Activated CD4-positive, alpha-beta memory T cell treated with anti-CD3 and anti-CD28 coated beads for 36 hours (primary cell): ENCODE data around the gene ZC3H12C. TPM values are rescaled to one million over a fixed set of nuclear protein-coding genes. Genes with fewer than 3 reads are reported as not detected.
"Not testable (repeated sequence)": the region's sequence is repeated elsewhere in the genome, so short reads cannot be mapped to it uniquely, and the experiment has no call there.

Experiments used
- CTCF ChIA-PET: fragments of 350-600 bp; sonication (Branson Sonifier 250); formaldehyde crosslinking; loops from one replicate; lab custom pipeline; 2021; ENCODE audit warnings: antibody characterized with exemption, inconsistent platforms; lab: Charles Lee
- POLR2A ChIA-PET: fragments of 350-600 bp; sonication (Branson Sonifier 250); formaldehyde crosslinking; loops from one replicate; lab custom pipeline; 2021; ENCODE audit warnings: antibody characterized with exemption; lab: Charles Lee
- DNase-seq: peaks from one replicate; pipeline ENCODE4 v3.0.0-alpha.2; 2020
- H3K27ac Mint-ChIP-seq: one replicate; pipeline ENCODE4 v1.8.0; 2021; ENCODE audit warnings: mixed read lengths
- H3K27me3 Mint-ChIP-seq: one replicate; pipeline ENCODE4 v1.8.0; 2021; ENCODE audit warnings: mixed read lengths
- H3K36me3 Mint-ChIP-seq: one replicate; pipeline ENCODE4 v1.8.0; 2021; ENCODE audit warnings: mixed read lengths
- H3K4me1 Mint-ChIP-seq: one replicate; pipeline ENCODE4 v1.8.0; 2021; ENCODE audit warnings: low read depth, mixed read lengths
- H3K4me3 Mint-ChIP-seq: one replicate; pipeline ENCODE4 v1.8.0; 2021; ENCODE audit warnings: mild to moderate bottlenecking, mixed read lengths
- H3K9me3 Mint-ChIP-seq: one replicate; pipeline ENCODE4 v1.8.0; 2021; ENCODE audit warnings: mixed read lengths
- intact Hi-C: fragments of 100-400 bp; cut with micrococcal nuclease; formaldehyde crosslinking; loops from one replicate; pipeline ENCODE4 v1.15.1; 2023
- total RNA-seq, 2 experiments: library from RNA; stranded (reverse); gene quantifications; one replicate each; pipeline ENCODE4 v1.2.3, GENCODE V29; 2021

Gene ZC3H12C
- total RNA-seq, 2 experiments from 2014 or later: 0.46 to 0.69 TPM

DNA sequence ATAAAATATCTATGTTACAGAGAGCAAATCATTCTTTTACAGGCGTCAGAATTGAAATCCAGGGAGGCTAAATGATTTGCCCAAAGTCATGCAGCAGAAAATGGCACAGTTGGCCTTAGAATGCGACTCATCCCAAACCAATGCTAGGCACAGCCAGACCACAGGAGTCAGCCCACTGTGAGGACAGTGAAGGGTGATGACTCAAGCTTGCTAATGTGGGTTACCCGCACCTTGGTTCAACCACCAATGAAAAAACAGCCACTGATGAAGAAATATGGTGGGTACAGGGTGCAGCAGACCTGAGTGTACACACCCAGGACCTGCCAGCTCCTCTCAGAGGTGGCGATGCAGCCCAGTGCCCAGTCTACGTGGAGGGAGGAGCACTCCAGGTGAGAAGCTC is 89.7 kb downstream of the ZC3H12C start:
- POLR2A ChIA-PET: no interaction called here
- no peak for DNase-seq
- intact Hi-C loops: no loop called here

DNA sequence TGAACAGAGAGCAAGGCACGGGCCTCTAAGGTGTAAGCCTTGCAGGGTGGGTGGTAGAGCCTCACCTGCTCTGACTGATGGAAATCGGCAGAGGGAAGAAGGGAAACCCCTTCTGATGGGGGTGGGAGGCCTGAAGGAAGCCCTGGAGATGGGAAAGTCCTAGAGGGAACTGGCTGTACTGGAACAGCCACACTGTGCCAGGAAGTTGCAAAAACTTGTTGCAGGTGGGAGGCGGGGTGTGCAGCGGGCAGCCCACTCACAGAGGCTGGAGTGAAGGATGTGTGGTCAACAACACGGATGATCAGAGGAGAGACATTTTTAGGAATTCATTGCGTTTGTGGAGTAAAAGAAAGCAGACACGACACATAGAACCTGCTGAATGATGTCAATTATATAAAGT is 91.3 kb downstream of the ZC3H12C start:
- Mint-ChIP-seq H3K27ac (no peak overlapping the region), H3K36me3 (no peaks in the 10 kb centered on the region), H3K4me3 (no peak overlapping the region), H3K9me3 (no peaks in the 10 kb centered on the region), H3K27me3 (peaks cover 12% of the 10 kb centered on the region), H3K4me1 (no peaks in the 10 kb centered on the region)
- POLR2A ChIA-PET: no interaction called here
- intact Hi-C loops: no loop called here
- CTCF ChIA-PET: no interaction called here
- no peak for DNase-seq

More for the DNA sequence above, 89.7 kb downstream of the ZC3H12C start:
- H3K36me3 Mint-ChIP-seq: no peaks in the 10 kb centered on the region
- H3K4me1 Mint-ChIP-seq: no peaks in the 10 kb centered on the region
- H3K27me3 Mint-ChIP-seq: peaks cover 10% of the 10 kb centered on the region
- no peaks in the 10 kb centered on the region for H3K9me3 Mint-ChIP-seq
- H3K27ac Mint-ChIP-seq: no peak overlapping the region
- no peak overlapping the region for H3K4me3 Mint-ChIP-seq
- CTCF ChIA-PET: no interaction called here

DNA sequence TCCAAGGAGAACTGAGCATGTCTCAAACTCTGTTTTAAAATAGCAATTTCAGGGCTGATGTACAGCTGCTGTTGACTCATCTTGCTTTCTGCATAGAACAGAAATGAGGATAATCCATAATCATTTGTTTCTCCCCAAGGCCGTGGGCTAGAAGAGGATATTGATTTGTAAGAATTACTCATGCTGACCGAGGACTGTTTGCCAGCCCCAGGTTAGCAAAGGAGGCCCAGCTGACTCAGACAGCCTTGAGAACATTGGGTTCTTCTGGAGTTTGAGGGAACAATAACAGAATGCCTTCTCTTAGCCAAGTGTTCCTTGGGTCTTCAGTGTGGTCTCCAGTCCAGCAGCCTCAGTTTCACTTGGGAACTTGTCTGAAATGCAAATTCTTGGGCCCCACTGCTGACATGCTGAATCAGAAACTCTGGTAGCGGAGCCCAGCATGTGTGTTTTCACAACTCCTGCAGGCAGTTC is 92.0 kb downstream of the ZC3H12C start:
- Mint-ChIP-seq H3K9me3 (no peaks in the 10 kb centered on the region), H3K36me3 (no peaks in the 10 kb centered on the region), H3K4me1 (no peaks in the 10 kb centered on the region), H3K27me3 (peaks cover 12% of the 10 kb centered on the region), H3K27ac (no peak overlapping the region), H3K4me3 (no peak overlapping the region)
- POLR2A ChIA-PET: no interaction called here
- intact Hi-C loops: no loop called here
- DNase-seq: no peak
- CTCF ChIA-PET: no interaction called here

- no peaks in the 10 kb centered on the region for H3K9me3 Mint-ChIP-seq
- ChIA-PET POLR2A (no interaction called here), CTCF (interaction anchor here (0.6 kb wide), 1 partner anchor 71 kb away, joined by 3 read pairs; no protein-coding TSS in a partner anchor)
- H3K27me3 Mint-ChIP-seq: peaks cover 12% of the 10 kb centered on the region
- H3K36me3 Mint-ChIP-seq: no peaks in the 10 kb centered on the region
- H3K27ac Mint-ChIP-seq: no peak overlapping the region
- H3K4me3 Mint-ChIP-seq: no peak overlapping the region
- intact Hi-C loops: no loop called here
- no peak for DNase-seq
- H3K4me1 Mint-ChIP-seq: no peaks in the 10 kb centered on the region
These were observed 92.4 kb downstream of the ZC3H12C start for GRCh38 chr11:110185599-110185998.

DNA sequence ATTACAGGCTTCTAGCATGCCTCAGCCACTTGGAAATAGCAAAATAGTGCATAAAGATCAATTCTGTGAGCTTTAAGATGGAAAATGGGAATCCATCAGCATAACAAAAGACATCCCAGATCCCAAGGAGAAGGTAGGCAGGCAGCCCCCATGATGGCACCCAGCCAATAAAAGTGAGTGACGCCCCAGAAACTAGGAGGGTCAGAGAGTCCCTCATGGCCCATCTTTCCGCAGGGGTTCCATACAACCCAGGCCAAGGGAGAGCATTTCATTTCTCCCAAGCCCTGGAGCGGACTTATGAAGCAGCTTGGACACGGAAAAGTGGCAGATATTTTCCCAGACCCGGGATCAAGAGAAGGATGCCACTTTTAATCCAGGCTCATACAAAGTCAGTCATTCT is 93.3 kb downstream of the ZC3H12C start:
- H3K27ac Mint-ChIP-seq: no peak overlapping the region
- H3K36me3 Mint-ChIP-seq: no peaks in the 10 kb centered on the region
- H3K4me1 Mint-ChIP-seq: no peaks in the 10 kb centered on the region
- DNase-seq: no peak
- intact Hi-C loops: no loop called here
- H3K9me3 Mint-ChIP-seq: no peaks in the 10 kb centered on the region
- POLR2A ChIA-PET: no interaction called here
- H3K4me3 Mint-ChIP-seq: no peak overlapping the region
- H3K27me3 Mint-ChIP-seq: peaks cover 12% of the 10 kb centered on the region
- CTCF ChIA-PET: interaction anchor here (0.6 to 1.8 kb wide), 2 partner anchors 14 to 72 kb away, joined by 3 to 4 read pairs; no protein-coding TSS in a partner anchor

DNA sequence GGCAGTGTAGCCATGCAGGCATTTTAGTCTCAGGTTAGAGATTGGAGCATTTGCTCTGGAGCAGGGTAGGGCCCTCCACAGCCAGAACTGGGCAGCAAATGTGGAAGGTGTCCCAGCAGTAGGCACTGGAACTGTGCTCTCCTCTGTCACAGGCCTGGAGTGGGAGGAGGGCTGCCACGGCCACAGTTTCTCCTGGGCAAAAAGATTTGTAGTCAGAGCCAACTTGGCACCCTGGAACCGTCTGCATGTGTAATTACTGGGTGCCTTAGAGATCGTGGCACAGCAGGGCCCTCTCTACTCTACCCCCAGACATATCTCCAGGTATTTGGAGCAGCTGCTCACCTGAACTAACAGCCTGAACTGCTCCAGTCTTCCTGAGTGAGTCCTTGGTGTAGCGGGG is 93.7 kb downstream of the ZC3H12C start:
- CTCF ChIA-PET: interaction anchor here (1.8 kb wide), 1 partner anchor 14 kb away, joined by 4 read pairs; no protein-coding TSS in a partner anchor
- Mint-ChIP-seq H3K36me3 (no peaks in the 10 kb centered on the region), H3K9me3 (no peaks in the 10 kb centered on the region), H3K27ac (no peak overlapping the region), H3K4me1 (peaks cover under 1% of the 10 kb centered on the region), H3K4me3 (no peak overlapping the region), H3K27me3 (peaks cover 12% of the 10 kb centered on the region)
- DNase-seq: no peak
- POLR2A ChIA-PET: no interaction called here
- intact Hi-C loops: no loop called here

DNA sequence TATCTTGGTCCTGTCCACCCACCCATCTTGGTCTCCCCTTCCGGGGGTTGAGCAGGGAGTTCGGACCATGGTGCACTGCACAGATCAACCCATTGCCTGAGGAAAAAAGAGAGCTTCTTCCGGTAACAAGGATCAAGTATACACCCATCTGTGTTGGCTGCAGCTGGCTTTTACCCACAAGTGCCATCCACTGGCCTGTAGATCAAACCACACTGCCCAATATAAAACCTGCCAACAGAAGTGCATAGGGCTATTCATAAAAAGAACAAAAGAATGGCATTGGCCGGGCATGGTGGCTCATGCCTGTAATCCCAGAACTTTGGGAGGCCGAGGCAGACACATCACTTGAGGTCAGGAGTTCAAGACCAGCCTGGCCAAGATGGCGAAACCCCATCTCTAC is 94.5 kb downstream of the ZC3H12C start:
- peaks cover 12% of the 10 kb centered on the region for H3K27me3 Mint-ChIP-seq
- no peak for DNase-seq
- H3K4me3 Mint-ChIP-seq: no peak overlapping the region
- intact Hi-C loops: no loop called here
- H3K27ac Mint-ChIP-seq: no peak overlapping the region
- ChIA-PET CTCF (interaction anchor here (1.8 kb wide), 1 partner anchor 13 kb away, joined by 4 read pairs; no protein-coding TSS in a partner anchor), POLR2A (no interaction called here)
- peaks cover 10% of the 10 kb centered on the region for H3K4me1 Mint-ChIP-seq
- H3K9me3 Mint-ChIP-seq: no peaks in the 10 kb centered on the region
- no peaks in the 10 kb centered on the region for H3K36me3 Mint-ChIP-seq

- H3K27ac Mint-ChIP-seq: no peak overlapping the region
- intact Hi-C loops: no loop called here
- ChIA-PET POLR2A (no interaction called here), CTCF (interaction anchor here (1.9 to 2.1 kb wide), 2 partner anchors 10 to 239 kb away, joined by 4 to 10 read pairs; partner anchors contain the start of gene FDX1)
- H3K4me3 Mint-ChIP-seq: no peak overlapping the region
- H3K27me3 Mint-ChIP-seq: peaks cover 16% of the 10 kb centered on the region
- H3K9me3 Mint-ChIP-seq: no peaks in the 10 kb centered on the region
- no peaks in the 10 kb centered on the region for H3K36me3 Mint-ChIP-seq
- no peak for DNase-seq
- peaks cover 15% of the 10 kb centered on the region for H3K4me1 Mint-ChIP-seq
These were observed 97.7 kb downstream of the ZC3H12C start for GRCh38 chr11:110190885-110191284.

GRCh38 chr11:110192604-110193282 is 99.6 kb downstream of the ZC3H12C start:
- H3K27ac Mint-ChIP-seq, H3K36me3 Mint-ChIP-seq, H3K4me3 Mint-ChIP-seq, H3K9me3 Mint-ChIP-seq, intact Hi-C loops, DNase-seq, POLR2A ChIA-PET: not testable (repeated sequence)
- Mint-ChIP-seq H3K27me3 (peaks cover 11% of the 10 kb centered on the region), H3K4me1 (peaks cover 15% of the 10 kb centered on the region)
- CTCF ChIA-PET: interaction anchor here (1.2 to 2.1 kb wide), 3 partner anchors 8 to 240 kb away, joined by 3 to 10 read pairs (median 7); no protein-coding TSS in a partner anchor

GRCh38 chr11:110194211-110194766 is 101.1 kb downstream of the ZC3H12C start:
- intact Hi-C loops, DNase-seq, H3K27ac Mint-ChIP-seq, H3K9me3 Mint-ChIP-seq, H3K4me3 Mint-ChIP-seq, H3K36me3 Mint-ChIP-seq, POLR2A ChIA-PET, H3K27me3 Mint-ChIP-seq: not testable (repeated sequence)
- peaks cover 15% of the 10 kb centered on the region for H3K4me1 Mint-ChIP-seq
- CTCF ChIA-PET: interaction anchor here (0.6 to 2.0 kb wide), 2 partner anchors 45 to 238 kb away, joined by 3 to 7 read pairs; no protein-coding TSS in a partner anchor

- Mint-ChIP-seq H3K4me3 (no peak overlapping the region), H3K9me3 (no peaks in the 10 kb centered on the region), H3K36me3 (no peaks in the 10 kb centered on the region), H3K4me1 (peaks cover 15% of the 10 kb centered on the region), H3K27ac (no peak overlapping the region), H3K27me3 (peaks cover 10% of the 10 kb centered on the region)
- no peak for DNase-seq
- intact Hi-C loops: no loop called here
- POLR2A ChIA-PET: no interaction called here
- CTCF ChIA-PET: interaction anchor here (0.7 to 1.5 kb wide), 2 partner anchors 40 to 239 kb away, joined by 3 to 6 read pairs; no protein-coding TSS in a partner anchor
These were observed 103.1 kb downstream of the ZC3H12C start for GRCh38 chr11:110196241-110196754.

DNA sequence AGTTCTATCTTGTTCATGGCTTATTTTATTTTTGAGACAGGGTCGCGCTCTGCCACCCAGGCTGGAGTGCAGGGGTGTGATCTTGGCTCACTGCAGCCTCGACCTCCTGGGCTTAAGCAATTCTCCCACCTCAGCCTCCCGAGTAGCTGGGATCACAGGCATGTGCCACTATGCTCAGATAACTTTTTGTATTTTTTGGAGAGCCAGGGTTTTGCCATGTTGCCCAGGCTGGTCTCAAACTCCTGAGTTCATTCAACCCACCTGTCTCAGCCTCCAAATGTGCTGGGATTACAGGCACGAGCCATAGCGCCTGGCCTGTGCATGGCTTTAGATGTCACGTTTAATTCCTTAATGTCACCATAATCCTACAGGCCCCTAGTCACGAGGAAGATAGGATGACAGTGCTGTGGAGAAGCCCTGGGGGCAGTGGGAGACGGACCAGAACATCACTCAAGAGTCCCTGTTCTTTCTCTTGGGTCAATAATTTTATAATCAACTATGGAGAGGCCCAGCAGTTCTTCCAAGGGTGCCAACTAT is 103.8 kb downstream of the ZC3H12C start:
- Mint-ChIP-seq H3K4me3 (no peak overlapping the region), H3K9me3 (no peaks in the 10 kb centered on the region), H3K27me3 (peaks cover 10% of the 10 kb centered on the region), H3K27ac (no peak overlapping the region), H3K36me3 (no peaks in the 10 kb centered on the region), H3K4me1 (peaks cover 13% of the 10 kb centered on the region)
- POLR2A ChIA-PET: no interaction called here
- no peak for DNase-seq
- CTCF ChIA-PET: interaction anchor here (0.7 to 6.1 kb wide), 5 partner anchors 171 to 250 kb away, joined by 3 to 66 read pairs (median 4); no protein-coding TSS in a partner anchor
- intact Hi-C loops: no loop called here
